ENCODE measurements around the gene DSCAML1. TPM values are rescaled to one million over a fixed set of nuclear protein-coding genes. Genes with fewer than 3 reads are reported as not detected.

DSCAML1 gene
- total RNA-seq, 1 experiment from 2014 or later = 0.90 TPM

DNA sequence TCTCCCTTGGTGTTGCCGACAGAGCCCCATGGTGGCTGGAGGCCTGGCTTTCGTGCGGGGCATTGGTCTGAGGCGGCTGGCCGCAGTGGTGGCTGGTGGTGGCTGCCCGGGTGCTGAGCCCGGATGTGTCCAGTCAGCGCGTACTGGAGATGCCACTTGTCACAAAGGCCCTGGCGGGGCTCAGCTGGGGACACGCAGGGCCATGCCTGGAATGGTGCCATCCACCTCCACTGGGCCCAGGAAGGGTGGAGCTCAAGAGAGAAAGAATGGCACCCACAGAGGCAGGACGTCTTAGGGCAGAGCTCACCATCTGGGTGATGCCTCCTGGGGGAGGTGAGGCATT is 376.9 kb downstream of the DSCAML1 start:
- Mint-ChIP-seq H3K27me3 (ENCODE audit: low read depth) (no peaks in the 10 kb centered on the region; the same call in 1 of the 2 replicates), H3K9me3 (no peaks in the 10 kb centered on the region), H3K27ac (no peak overlapping the region), H3K4me1 (no peaks in the 10 kb centered on the region), H3K36me3 (no peaks in the 10 kb centered on the region), H3K4me3 (no peak overlapping the region)
- no peak for DNase-seq (ENCODE audit: low spot score)
- TF ChIP-seq CBFB (CRISPR knock-in tag; IDR thresholded peaks at IDR 0.05; ENCODE audit: low read depth) (no peak), GTF2I (CRISPR knock-in tag; conservative IDR thresholded peaks at IDR 0.05) (no peak), NFYB (CRISPR knock-in tag; conservative IDR thresholded peaks at IDR 0.05; ENCODE audit: low read depth) (no peak), TP53 (CRISPR knock-in tag; IDR thresholded peaks at IDR 0.05) (no peak), FOXK1 (CRISPR knock-in tag; IDR thresholded peaks at IDR 0.05) (no peak), HMGA2 (CRISPR knock-in tag; IDR thresholded peaks at IDR 0.05) (no peak), MYBL2 (CRISPR knock-in tag; IDR thresholded peaks at IDR 0.05) (no peak), NR2C2 (CRISPR knock-in tag; IDR thresholded peaks at IDR 0.05) (no peak), MXD4 (CRISPR knock-in tag; IDR thresholded peaks at IDR 0.05; ENCODE audit: borderline replicate concordance) (no peak), ZNF138 (CRISPR knock-in tag; conservative IDR thresholded peaks at IDR 0.05) (no peak), PRRX2 (CRISPR knock-in tag; IDR thresholded peaks at IDR 0.05) (no peak), NR3C1 (CRISPR knock-in tag; conservative IDR thresholded peaks at IDR 0.05; ENCODE audit: low read depth) (no peak), SMAD4 (CRISPR knock-in tag; IDR thresholded peaks at IDR 0.05) (no peak)
- TF ChIP-seq, protein P1, sequence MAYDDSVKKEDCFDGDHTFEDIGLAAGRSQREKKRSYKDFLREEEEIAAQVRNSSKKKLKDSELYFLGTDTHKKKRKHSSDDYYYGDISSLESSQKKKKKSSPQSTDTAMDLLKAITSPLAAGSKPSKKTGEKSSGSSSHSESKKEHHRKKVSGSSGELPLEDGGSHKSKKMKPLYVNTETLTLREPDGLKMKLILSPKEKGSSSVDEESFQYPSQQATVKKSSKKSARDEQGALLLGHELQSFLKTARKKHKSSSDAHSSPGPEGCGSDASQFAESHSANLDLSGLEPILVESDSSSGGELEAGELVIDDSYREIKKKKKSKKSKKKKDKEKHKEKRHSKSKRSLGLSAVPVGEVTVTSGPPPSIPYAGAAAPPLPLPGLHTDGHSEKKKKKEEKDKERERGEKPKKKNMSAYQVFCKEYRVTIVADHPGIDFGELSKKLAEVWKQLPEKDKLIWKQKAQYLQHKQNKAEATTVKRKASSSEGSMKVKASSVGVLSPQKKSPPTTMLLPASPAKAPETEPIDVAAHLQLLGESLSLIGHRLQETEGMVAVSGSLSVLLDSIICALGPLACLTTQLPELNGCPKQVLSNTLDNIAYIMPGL (CRISPR knock-in tag; IDR thresholded peaks at IDR 0.05) = no peak
- TF ChIP-seq, protein P2, sequence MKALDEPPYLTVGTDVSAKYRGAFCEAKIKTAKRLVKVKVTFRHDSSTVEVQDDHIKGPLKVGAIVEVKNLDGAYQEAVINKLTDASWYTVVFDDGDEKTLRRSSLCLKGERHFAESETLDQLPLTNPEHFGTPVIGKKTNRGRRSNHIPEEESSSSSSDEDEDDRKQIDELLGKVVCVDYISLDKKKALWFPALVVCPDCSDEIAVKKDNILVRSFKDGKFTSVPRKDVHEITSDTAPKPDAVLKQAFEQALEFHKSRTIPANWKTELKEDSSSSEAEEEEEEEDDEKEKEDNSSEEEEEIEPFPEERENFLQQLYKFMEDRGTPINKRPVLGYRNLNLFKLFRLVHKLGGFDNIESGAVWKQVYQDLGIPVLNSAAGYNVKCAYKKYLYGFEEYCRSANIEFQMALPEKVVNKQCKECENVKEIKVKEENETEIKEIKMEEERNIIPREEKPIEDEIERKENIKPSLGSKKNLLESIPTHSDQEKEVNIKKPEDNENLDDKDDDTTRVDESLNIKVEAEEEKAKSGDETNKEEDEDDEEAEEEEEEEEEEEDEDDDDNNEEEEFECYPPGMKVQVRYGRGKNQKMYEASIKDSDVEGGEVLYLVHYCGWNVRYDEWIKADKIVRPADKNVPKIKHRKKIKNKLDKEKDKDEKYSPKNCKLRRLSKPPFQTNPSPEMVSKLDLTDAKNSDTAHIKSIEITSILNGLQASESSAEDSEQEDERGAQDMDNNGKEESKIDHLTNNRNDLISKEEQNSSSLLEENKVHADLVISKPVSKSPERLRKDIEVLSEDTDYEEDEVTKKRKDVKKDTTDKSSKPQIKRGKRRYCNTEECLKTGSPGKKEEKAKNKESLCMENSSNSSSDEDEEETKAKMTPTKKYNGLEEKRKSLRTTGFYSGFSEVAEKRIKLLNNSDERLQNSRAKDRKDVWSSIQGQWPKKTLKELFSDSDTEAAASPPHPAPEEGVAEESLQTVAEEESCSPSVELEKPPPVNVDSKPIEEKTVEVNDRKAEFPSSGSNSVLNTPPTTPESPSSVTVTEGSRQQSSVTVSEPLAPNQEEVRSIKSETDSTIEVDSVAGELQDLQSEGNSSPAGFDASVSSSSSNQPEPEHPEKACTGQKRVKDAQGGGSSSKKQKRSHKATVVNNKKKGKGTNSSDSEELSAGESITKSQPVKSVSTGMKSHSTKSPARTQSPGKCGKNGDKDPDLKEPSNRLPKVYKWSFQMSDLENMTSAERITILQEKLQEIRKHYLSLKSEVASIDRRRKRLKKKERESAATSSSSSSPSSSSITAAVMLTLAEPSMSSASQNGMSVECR (CRISPR knock-in tag; IDR thresholded peaks at IDR 0.05; ENCODE audit: borderline replicate concordance) = no peak
- TF ChIP-seq, protein P3, sequence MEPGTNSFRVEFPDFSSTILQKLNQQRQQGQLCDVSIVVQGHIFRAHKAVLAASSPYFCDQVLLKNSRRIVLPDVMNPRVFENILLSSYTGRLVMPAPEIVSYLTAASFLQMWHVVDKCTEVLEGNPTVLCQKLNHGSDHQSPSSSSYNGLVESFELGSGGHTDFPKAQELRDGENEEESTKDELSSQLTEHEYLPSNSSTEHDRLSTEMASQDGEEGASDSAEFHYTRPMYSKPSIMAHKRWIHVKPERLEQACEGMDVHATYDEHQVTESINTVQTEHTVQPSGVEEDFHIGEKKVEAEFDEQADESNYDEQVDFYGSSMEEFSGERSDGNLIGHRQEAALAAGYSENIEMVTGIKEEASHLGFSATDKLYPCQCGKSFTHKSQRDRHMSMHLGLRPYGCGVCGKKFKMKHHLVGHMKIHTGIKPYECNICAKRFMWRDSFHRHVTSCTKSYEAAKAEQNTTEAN (CRISPR knock-in tag; IDR thresholded peaks at IDR 0.05) = no peak
- TF ChIP-seq, protein P4, sequence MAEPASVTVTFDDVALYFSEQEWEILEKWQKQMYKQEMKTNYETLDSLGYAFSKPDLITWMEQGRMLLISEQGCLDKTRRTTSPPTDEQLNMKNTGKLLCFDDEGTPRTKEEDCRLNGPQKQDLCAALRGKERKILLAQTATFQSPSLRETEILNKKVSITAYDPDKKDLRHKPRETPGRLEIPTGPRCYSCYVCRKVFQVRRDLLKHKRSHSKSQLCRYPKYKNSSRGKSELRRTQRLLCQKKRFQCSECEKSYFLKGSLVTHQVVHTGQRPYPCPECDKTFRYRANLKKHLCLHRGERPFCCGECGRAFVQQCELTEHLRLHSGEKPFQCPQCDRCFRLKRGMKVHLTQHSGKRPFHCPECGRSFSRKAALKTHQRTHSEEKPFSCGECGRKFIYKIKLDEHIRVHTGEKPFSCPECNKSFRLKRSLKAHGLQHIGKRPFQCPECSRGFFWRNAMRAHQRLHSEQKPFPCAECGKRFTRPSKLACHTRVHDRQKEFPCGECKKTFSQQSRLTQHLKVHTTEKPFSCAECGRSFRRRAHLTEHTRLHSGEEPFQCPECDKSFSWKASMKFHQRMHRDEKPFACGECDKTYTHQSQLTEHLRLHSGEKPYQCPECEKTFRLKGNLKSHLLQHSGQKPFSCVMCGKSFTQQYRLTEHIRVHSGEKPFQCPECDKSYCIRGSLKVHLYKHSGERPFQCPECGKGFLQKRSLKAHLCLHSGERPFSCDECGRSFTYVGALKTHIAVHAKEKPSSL (CRISPR knock-in tag; conservative IDR thresholded peaks at IDR 0.05) = no peak
- CTCF ChIA-PET = interaction anchor here (1.1 to 2.1 kb wide), 3 partner anchors 9 to 389 kb away, joined by 3 to 5 read pairs (median 4); no protein-coding TSS in a partner anchor
- POLR2A ChIA-PET = no interaction called here
- no peak for ATAC-seq
